ENCODE results near the gene FBXL17. TPM values are rescaled to one million over a fixed set of nuclear protein-coding genes. Genes with fewer than 3 reads are reported as not detected.

Gene FBXL17
- polyA plus RNA-seq, 1 of the 3 experiments (the other 2 are of a cell fraction): 4.4 TPM

DNA sequence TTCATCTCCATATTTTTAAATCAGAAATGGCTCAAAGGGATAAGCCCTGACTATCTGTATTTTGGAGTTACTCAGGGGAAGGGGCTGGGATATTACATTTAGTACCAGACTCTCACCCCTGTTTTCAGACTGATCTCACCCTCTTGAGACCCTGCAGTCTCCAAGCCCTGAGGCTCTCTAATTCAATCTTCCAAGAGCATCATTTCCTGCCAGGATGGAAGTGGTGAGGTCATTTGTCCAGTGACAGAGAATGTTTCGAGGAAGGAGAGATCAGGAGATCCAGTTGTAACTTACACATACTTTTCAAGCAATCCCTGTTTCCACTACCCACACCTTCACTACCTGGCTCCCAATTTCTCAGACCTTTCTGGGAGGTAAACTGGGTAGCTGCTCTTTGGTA, 415.7 kb downstream of the FBXL17 start (continued):
- TF ChIP-seq RFX5 (IDR thresholded peaks at IDR 0.05; ENCODE audit: low read length): no peak
- TF ChIP-seq RAD21 (IDR thresholded peaks at IDR 0.05; ENCODE audit: low read length): no peak
- TF ChIP-seq, protein P1, sequence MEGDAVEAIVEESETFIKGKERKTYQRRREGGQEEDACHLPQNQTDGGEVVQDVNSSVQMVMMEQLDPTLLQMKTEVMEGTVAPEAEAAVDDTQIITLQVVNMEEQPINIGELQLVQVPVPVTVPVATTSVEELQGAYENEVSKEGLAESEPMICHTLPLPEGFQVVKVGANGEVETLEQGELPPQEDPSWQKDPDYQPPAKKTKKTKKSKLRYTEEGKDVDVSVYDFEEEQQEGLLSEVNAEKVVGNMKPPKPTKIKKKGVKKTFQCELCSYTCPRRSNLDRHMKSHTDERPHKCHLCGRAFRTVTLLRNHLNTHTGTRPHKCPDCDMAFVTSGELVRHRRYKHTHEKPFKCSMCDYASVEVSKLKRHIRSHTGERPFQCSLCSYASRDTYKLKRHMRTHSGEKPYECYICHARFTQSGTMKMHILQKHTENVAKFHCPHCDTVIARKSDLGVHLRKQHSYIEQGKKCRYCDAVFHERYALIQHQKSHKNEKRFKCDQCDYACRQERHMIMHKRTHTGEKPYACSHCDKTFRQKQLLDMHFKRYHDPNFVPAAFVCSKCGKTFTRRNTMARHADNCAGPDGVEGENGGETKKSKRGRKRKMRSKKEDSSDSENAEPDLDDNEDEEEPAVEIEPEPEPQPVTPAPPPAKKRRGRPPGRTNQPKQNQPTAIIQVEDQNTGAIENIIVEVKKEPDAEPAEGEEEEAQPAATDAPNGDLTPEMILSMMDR (IDR thresholded peaks at IDR 0.05): no peak
- TF ChIP-seq EZH2phosphoT487 (IDR thresholded peaks at IDR 0.05; ENCODE audit: borderline replicate concordance, low read depth): no peak
- no peak for TF ChIP-seq ELF1 (IDR thresholded peaks at IDR 0.05)
- no peak for TF ChIP-seq JUND (IDR thresholded peaks at IDR 0.05)
- TF ChIP-seq TCF12 (IDR thresholded peaks at IDR 0.05): no peak

DNA sequence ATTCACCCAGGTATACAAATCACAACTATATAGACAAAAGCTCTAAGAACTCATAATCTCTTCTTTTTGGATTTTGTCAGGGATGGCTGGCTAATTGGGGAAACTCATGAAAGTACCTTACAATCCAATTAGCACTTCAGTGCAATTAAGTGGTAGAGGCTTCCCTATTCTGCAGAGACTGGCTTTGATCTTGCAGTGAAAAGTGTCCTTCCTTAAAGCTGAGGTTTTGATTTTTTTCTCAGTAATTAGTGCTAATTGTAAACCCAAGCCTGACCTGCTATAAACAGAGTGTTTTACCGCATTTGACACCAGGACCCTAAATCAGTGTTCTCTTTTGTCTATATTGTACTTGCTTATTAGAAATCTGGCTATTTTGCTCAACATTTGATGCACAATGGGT, 417.2 kb downstream of the FBXL17 start:
- Histone ChIP-seq H3K9me2 (no peaks in the 10 kb centered on the region; the same call in 1 of the 2 replicates), H3K27ac (ENCODE audit: low read depth in 2 of 2, low read length in 1 of 2) (no peak overlapping the region), H3K9me3 (no peaks in the 10 kb centered on the region), H3K4me3 (ENCODE audit: low read depth in 2 of 2, low read length in 1 of 2) (no peak overlapping the region), H3K4me1 (ENCODE audit: control insufficient read depth in 1 of 2, insufficient read depth in 2 of 2, low read depth in 1 of 2, low read length in 1 of 2) (peaks cover 4 to 5% of the 10 kb centered on the region in 2 experiments; a peak in 3 of 4 replicates), H3K9ac (no peak overlapping the region), H2AFZ (ENCODE audit: low read depth) (no peak overlapping the region), H3K79me2 (ENCODE audit: insufficient read depth) (no peaks in the 10 kb centered on the region), H3F3A (replicated peaks; ENCODE audit: insufficient read depth) (peaks cover 21% of the 10 kb centered on the region), H3K4me2 (no peak overlapping the region), H4K20me1 (ENCODE audit: insufficient read depth) (no peaks in the 10 kb centered on the region), H3K36me3 (replicated peaks in 1 of 2; ENCODE audit: control insufficient read depth in 1 of 2, insufficient read depth in 2 of 2, low read length in 1 of 2) (no peaks in the 10 kb centered on the region), H3K27me3 (ENCODE audit: insufficient read depth) (no peaks in the 10 kb centered on the region)
- no peak for TF ChIP-seq TCF12 (IDR thresholded peaks at IDR 0.05)
- no peak for TF ChIP-seq RXRA (IDR thresholded peaks at IDR 0.05; ENCODE audit: borderline replicate concordance, low read depth)
- TF ChIP-seq TEAD4 (IDR thresholded peaks at IDR 0.05; ENCODE audit: borderline replicate concordance, insufficient read depth): no peak
- TF ChIP-seq EZH2phosphoT487 (IDR thresholded peaks at IDR 0.05; ENCODE audit: borderline replicate concordance, low read depth): no peak
- WGBS (ENCODE audit: low lambda C conversion rate): 100% methylated on average over 1 of the region's 1 CpG
- CTCF ChIA-PET: no interaction called here
- no peak for DNase-seq
- POLR2A ChIA-PET: no interaction called here

DNA sequence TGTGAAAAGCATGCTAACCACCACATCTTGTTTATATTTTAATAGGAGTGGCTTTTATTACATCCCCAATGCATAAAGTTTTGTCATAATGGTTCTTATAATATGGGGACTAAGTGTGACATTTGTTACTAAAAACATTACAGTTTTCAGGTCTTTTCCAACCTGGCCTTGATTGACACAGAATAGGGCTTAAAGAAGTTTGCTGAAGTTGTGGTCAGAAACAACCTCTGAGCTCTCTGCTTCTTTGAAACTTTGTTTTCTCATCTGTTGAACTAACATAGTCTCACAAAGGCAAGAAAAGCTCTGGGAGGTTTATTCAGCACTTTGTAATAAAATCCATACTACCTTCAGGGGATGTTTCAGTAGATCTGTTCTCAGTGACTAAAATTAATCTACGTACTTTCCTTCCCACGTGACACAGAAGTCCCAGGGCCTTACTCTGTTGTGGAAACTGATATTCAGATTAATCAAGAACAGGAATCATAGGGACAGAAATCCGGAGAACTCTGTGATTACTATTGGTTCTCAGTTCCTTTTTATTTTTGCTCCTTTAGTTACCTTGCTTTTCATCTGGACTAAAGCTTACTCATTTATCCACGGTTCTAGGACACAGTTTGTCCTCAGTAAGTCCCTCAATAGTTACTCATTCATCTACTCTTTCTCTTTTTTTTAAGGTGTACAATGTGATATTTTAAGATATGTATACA, 422.2 kb downstream of the FBXL17 start:
- 74% methylated on average over 4 of the region's 4 CpGs for WGBS (ENCODE audit: low lambda C conversion rate)
- no peaks in the 10 kb centered on the region for H3K79me2 ChIP-seq (ENCODE audit: insufficient read depth)
- H3K4me3 ChIP-seq (ENCODE audit: low read depth in 2 of 2, low read length in 1 of 2): no peak overlapping the region
- ChIA-PET CTCF (no interaction called here), POLR2A (no interaction called here)
- peaks cover 0 to 2% of the 10 kb centered on the region in 2 experiments; a peak in 2 of 4 replicates for H3K4me1 ChIP-seq (ENCODE audit: control insufficient read depth in 1 of 2, insufficient read depth in 2 of 2, low read depth in 1 of 2, low read length in 1 of 2)
- no peaks in the 10 kb centered on the region for H3F3A ChIP-seq (replicated peaks; ENCODE audit: insufficient read depth)
- no peaks in the 10 kb centered on the region for H3K9me3 ChIP-seq
- H3K9me2 ChIP-seq: no peaks in the 10 kb centered on the region; the same call in 1 of the 2 replicates
- DNase-seq: no peak
- no peaks in the 10 kb centered on the region for H4K20me1 ChIP-seq (ENCODE audit: insufficient read depth)
- H3K9ac ChIP-seq: no peak overlapping the region
- H3K4me2 ChIP-seq: no peak overlapping the region
- H3K36me3 ChIP-seq (replicated peaks in 1 of 2; ENCODE audit: control insufficient read depth in 1 of 2, insufficient read depth in 2 of 2, low read length in 1 of 2): no peaks in the 10 kb centered on the region
- H3K27me3 ChIP-seq (ENCODE audit: insufficient read depth): no peaks in the 10 kb centered on the region
- no peak overlapping the region for H3K27ac ChIP-seq (ENCODE audit: low read depth in 2 of 2, low read length in 1 of 2)
- no peak overlapping the region for H2AFZ ChIP-seq (ENCODE audit: low read depth)
- TF ChIP-seq SIN3A (IDR thresholded peaks at IDR 0.05; ENCODE audit: borderline replicate concordance, low read depth, low read length) (no peak), SMC3 (IDR thresholded peaks at IDR 0.05; ENCODE audit: low read depth, low read length) (no peak), TEAD4 (IDR thresholded peaks at IDR 0.05; ENCODE audit: borderline replicate concordance, insufficient read depth) (no peak), EP300 (IDR thresholded peaks at IDR 0.05; ENCODE audit: borderline replicate concordance in 1 of 2, low read depth in 1 of 2, low read length in 1 of 2) (no peak), GABPA (IDR thresholded peaks at IDR 0.05; ENCODE audit: low read depth) (no peak)
- TF ChIP-seq, protein P2, sequence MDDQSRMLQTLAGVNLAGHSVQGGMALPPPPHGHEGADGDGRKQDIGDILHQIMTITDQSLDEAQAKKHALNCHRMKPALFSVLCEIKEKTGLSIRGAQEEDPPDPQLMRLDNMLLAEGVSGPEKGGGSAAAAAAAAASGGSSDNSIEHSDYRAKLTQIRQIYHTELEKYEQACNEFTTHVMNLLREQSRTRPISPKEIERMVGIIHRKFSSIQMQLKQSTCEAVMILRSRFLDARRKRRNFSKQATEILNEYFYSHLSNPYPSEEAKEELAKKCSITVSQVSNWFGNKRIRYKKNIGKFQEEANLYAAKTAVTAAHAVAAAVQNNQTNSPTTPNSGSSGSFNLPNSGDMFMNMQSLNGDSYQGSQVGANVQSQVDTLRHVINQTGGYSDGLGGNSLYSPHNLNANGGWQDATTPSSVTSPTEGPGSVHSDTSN (IDR thresholded peaks at IDR 0.05): no peak
- TF ChIP-seq, protein P1 (IDR thresholded peaks at IDR 0.05): no peak
- TF ChIP-seq, protein P3, sequence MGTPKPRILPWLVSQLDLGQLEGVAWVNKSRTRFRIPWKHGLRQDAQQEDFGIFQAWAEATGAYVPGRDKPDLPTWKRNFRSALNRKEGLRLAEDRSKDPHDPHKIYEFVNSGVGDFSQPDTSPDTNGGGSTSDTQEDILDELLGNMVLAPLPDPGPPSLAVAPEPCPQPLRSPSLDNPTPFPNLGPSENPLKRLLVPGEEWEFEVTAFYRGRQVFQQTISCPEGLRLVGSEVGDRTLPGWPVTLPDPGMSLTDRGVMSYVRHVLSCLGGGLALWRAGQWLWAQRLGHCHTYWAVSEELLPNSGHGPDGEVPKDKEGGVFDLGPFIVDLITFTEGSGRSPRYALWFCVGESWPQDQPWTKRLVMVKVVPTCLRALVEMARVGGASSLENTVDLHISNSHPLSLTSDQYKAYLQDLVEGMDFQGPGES (IDR thresholded peaks at IDR 0.05; ENCODE audit: low read depth, low read length): no peak

Measured in SK-N-SH (cell line).